ENCODE measurements around the gene DUOXA1.

Gene DUOXA1

DNA sequence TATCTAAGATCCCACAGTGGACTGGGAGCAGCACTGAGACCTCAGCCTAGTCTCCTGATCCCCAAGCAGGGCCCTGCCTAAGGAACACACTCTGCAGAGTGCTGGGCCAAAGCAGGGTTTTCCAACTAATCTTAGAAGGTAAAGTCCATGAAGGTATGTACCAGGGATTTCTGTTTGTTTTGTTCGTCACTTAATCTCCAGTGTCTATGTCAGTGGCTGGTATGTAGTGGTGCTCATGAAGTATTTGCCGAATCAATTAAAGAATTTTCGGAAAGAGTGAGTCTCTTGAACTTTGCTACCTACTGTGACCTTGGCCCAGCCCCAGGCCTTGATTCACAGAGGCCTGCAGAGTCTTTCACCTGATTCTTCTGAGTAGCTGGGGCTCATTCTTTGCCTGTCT lies 1.8 kb upstream of the DUOXA1 start:
- DNase-seq (ENCODE audit: low spot score) = no peak

DNA sequence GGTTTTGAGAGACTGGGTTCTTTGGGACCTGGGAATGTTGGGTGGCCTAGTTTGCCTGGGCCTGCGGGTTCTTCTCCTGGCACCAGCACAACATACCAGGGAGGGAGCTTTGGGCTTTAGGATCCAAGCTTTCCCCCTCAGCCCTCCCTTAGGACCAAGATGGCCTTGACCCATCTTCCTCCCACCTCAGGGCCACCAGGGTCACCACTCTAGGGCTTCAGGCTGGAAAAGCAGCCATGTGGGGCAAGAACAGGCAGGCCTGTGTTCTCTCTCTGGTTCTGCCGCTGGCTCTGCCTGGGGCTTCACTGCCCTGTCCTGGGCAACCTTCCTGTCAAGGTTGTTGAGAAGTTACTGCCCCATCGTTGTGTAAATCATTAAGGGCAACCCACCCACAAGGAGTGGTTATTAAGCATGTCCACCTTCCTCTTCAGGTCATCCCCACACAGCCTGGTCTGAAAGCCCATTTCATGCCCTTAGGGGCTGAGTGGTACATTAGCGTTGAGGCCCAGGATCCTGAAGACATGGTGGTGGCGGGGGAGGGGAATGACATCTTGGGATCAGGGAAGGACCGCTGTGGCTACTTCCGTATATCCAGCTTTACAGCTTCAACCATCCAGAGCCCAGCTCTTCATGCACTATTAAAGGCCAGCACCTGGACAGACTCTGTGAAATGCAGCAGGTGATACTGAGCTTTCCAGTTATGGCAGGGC lies 767 bp upstream of the DUOXA1 start:
- no peak for DNase-seq (ENCODE audit: low spot score)

- DNase-seq (ENCODE audit: low spot score) = no peak
Measured at GRCh38 chr15:45128971-45129639, 574 bp downstream of the DUOXA1 start.

- no peak for DNase-seq (ENCODE audit: low spot score)
Measured at GRCh38 chr15:45126535-45127158, 3.0 kb downstream of the DUOXA1 start.

- DNase-seq (ENCODE audit: low spot score) = no peak
Measured at GRCh38 chr15:45123397-45123796, 6.3 kb downstream of the DUOXA1 start.

- no peak for DNase-seq (ENCODE audit: low spot score)
Measured at GRCh38 chr15:45122719-45123118, 7.0 kb downstream of the DUOXA1 start.

DNA sequence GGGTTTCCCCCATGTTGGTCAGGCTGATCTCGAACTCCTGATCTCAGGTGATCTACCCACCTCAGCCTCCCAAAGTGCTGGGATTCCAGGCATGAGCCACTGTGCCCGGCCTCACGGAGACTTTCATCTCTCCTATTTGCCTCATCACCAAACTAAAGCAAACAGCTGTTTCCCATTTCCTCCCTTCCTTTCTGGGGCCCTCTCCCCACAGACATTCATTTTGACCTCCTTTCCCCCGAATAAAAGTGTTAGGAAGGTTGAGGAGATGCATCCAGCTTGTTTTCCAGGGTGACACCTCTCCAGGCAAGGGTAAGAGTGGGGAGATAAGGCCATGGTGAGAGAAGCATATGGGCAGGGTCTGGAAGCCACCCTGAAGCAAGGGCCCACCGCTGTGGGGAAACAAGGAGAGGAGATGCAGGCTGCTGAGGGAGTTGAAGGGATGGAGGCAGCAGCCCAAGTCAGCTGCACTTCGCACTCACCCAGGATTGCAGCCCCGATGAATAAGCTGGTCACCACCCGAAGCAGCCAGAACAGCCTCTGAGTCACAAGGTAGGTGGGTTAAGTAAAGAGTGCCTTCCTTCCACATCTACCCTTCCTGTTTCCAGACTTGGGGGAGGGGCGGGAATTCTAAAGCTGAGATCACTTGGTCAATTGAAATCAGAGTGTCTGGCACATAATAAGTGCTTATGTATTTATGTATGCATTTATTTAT lies 7.8 kb downstream of the DUOXA1 start:
- DNase-seq (ENCODE audit: low spot score) = peak; percentile 86

- no peak for DNase-seq (ENCODE audit: low spot score)
Measured at GRCh38 chr15:45121020-45121419, 8.7 kb downstream of the DUOXA1 start.

- DNase-seq (ENCODE audit: low spot score) = no peak
Measured at GRCh38 chr15:45120081-45120972, 9.4 kb downstream of the DUOXA1 start.

- no peak for DNase-seq (ENCODE audit: low spot score)
Measured at GRCh38 chr15:45118996-45119395, 10.7 kb downstream of the DUOXA1 start.

GRCh38 chr15:45118131-45118588 lies 11.5 kb downstream of the DUOXA1 start:
- peak; percentile 93 for DNase-seq (ENCODE audit: low spot score)

DNA sequence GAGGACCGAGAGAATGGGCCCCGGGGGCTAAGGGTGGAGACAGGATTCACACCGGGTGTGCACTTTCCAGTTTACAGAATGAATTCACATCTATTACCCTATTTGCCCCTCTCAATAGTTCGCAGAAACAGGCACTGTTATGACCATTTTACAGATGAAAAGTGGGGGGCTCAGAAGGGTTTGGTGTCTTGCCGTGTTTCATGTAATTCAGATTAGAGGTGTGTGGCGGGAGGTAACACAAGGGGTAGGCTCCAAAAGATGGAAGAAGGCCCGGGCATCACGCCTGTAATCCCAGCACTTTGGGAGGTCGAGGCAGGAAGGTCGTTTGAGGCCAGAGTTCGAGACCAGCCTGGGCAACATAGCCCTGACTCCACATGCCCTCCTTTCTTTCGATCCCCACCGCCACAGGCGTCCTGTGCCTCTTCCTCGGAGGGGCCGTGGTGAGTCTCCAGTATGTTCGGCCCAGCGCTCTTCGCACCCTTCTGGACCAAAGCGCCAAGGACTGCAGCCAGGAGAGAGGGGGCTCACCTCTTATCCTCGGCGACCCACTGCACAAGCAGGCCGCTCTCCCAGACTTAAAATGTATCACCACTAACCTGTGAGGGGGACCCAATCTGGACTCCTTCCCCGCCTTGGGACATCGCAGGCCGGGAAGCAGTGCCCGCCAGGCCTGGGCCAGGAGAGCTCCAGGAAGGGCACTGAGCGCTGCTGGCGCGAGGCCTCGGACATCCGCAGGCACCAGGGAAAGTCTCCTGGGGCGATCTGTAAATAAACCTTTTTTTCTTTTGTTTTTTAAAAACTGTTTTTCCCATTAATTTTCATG lies 12.2 kb downstream of the DUOXA1 start:
- no peak for DNase-seq (ENCODE audit: low spot score)

DNA sequence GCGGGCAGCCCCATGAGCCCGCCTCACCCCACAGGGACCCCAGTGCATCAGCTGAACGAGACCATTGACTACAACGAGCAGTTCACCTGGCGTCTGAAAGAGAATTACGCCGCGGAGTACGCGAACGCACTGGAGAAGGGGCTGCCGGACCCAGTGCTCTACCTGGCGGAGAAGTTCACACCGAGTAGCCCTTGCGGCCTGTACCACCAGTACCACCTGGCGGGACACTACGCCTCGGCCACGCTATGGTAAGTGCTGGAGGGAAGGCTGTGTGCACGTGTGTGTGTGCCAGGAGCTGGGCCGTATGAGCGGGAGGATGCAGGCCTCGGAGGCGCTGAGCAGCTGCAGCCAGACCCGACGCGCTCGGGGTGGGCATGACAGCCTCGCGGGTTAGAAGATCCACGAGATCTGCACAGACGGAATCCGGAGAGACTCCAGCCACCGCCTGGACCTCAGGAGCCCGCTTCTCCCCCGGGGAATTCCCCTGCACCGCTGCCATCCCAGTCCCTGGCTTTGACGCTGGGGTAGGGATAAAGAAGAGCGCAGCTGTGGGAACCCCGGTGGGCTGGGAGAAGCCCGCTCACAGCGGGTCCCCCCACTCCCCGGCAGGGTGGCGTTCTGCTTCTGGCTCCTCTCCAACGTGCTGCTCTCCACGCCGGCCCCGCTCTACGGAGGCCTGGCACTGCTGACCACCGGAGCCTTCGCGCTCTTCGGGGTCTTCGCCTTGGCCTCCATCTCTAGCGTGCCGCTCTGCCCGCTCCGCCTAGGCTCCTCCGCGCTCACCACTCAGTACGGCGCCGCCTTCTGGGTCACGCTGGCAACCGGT lies 13.0 kb downstream of the DUOXA1 start:
- DNase-seq (ENCODE audit: low spot score) = no peak

GRCh38 chr15:45116006-45116481 lies 13.6 kb downstream of the DUOXA1 start:
- no peak for DNase-seq (ENCODE audit: low spot score)

DNA sequence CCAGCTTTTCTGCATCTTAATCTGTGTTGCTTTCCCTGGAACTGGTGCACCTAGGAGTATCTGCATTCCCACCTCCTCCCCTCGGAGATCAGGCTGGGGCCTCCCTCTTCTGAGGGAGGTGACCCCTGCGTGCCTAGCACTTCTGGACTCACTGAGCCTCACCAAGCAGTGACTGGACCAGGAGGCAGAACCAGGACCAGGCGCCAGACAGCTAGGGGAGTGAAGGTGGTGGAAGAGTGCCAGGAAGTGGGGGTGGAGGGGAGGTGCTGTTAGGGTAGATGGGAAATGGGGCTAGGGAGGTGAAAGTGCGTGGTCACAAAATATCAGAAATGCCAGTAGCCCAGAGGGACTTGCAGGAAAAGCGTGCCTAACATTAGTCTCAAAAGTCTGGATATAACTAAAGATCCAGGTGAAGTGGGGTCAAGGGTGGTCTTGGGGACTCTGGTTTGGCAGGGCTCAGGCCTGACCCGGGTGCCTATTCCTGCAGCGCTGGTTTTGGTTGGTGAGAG lies 14.3 kb downstream of the DUOXA1 start:
- no peak for DNase-seq (ENCODE audit: low spot score)

DNA sequence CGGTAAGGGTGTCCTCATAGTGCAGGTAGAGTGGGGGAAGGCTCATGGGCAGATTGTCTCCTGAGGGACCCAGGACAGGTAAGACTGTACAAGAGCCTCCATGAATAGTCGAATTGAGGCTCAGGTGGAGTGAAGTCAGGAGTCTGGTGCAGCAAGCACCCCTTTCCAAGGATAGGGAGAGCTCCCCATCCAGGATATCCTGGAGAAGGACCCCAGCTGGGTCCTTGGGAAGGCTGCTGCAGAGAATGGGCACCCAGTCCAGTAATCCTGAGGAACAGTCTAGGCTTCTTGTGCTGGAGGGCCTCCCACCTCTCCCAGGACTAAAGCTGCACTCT lies 15.0 kb downstream of the DUOXA1 start:
- no peak for DNase-seq (ENCODE audit: low spot score)

DNA sequence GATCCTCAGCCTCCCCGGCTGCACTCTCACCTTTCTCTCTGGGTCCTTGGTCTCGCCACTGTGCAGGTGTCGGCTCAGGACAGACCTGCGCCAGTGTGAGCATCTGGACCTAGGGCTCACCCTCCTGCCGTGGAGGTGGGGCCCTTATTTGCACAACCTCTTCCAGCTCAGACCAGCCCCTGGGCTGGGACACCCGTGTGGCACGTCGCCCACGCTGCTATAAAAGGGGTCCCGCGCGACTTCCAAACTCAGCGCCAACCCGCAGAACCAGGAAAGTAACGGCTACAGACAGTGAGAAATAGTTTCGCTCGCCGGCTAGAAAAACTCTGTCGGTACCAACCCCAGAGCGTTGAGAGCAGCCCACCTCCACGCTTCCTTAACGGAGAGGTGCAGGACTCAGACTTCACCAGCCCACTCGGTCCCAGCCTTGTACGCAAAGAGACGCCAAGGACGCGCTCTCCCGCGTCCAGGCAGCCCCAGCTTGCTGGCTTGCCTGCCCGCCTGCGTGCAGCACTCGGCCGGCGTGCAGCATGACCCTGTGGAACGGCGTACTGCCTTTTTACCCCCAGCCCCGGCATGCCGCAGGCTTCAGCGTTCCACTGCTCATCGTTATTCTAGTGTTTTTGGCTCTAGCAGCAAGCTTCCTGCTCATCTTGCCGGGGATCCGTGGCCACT lies 15.5 kb downstream of the DUOXA1 start, which contains the start of the genes DUOX2 and DUOXA2:
TSS of gene DUOX2 (minus strand) at position 97 of the 675 bp plus-strand sequence. CDS start 761 bp downstream, outside the sequence.
TSS of gene DUOXA2 (plus strand) at position 251 of the 675 bp plus-strand sequence. CDS start at position 531, 280 bp downstream.
- DNase-seq (ENCODE audit: low spot score) = no peak

DNA sequence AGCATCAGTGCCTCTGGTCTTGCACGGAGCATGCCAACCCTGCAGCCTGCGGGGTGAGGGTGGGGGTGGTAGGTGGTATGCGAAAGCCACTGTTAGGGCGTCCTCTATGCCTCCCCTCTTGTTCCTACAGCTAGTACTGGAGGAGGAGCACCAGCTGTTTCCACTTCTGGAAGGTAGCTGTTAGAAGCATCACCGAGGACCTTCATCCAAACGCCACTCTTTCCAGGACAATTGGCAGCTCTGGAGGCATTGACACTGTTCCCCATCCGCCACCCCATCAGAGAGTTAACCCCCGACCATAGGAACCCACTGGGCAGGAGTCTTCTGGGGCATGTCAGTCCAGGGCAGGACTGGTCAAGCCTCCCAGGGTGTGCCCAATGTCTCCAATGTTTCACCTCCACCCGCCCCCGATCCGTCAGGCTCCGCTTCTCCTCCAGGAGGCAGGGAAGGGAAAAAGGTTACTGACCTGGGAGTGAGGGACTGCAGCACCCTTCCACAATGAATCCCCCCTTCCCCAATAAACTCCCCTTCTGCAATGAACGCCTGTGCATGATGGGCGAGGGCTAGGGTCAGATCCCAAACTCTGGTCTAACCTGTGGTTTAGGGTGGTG lies 16.2 kb downstream of the DUOXA1 start:
- DNase-seq (ENCODE audit: low spot score) = no peak
